Measurements from ENCODE around the gene PRKCB. TPM values are rescaled to one million over a fixed set of nuclear protein-coding genes. Genes with fewer than 3 reads are reported as not detected.

PRKCB gene
- total and polyA plus RNA-seq, 4 donors: 1.6 to 9.4 (median 4.0) TPM

DNA sequence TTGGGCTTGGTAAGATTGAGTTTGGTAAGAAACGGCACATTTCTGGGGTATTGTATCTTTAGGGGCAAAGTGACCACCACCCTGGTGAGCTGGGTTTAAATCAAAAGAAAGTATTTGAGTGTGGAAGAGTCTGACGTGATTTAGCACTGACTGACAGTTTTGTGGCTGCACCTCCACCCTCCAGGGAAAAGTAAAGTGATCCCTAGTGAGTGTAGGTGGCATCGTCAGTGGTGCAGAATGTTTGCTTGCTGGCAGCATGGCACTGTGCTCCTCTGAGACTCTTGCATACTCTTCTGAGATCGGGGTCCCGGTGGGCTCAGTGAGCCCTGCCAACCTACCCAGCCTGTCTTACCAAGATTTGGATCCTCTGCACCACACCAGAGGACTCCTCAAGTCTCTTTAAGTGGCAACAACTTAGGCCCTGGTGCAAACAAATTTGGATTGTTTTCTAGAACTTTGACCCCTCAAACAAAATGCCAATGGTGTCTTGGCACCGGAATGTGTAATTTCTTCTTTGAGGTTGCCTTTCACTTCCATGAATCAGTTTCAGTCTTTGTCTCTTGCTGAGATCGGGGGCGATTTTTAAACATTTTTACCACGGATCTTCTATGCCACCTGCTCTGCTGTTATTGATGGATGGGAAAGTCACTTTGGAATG lies 2.8 kb downstream of the PRKCB start:
- Histone ChIP-seq H3K4me1 (ENCODE audit: control insufficient read depth in 4 of 4, insufficient read depth in 4 of 4, low read length in 3 of 4) (peaks cover 0 to 5% (median under 1%) of the 10 kb centered on the region in 4 donors), H3K36me3 (ENCODE audit: control insufficient read depth in 4 of 4, insufficient read depth in 3 of 4, low read depth in 1 of 4, low read length in 3 of 4) (no peaks in the 10 kb centered on the region), H3K27ac (ENCODE audit: low read depth in 1 of 2, low read length in 2 of 2) (no peak overlapping the region), H3K9ac (ENCODE audit: low read depth in 1 of 2, low read length in 2 of 2) (no peak overlapping the region), H3K27me3 (ENCODE audit: control insufficient read depth in 4 of 4, insufficient read depth in 4 of 4, low read length in 3 of 4) (peaks cover 0 to 1% (median 0%) of the 10 kb centered on the region in 4 donors), H3K9me3 (ENCODE audit: control insufficient read depth in 4 of 4, low read length in 3 of 4) (no peaks in the 10 kb centered on the region), H3K4me3 (ENCODE audit: low read depth in 1 of 3, low read length in 3 of 3) (no peak overlapping the region)
- WGBS: 50% methylated on average over 9 of the region's 9 CpGs
- no peak for DNase-seq (ENCODE audit: low spot score)
- no peak for TF ChIP-seq FOXA1 (IDR thresholded peaks at IDR 0.05)
- TF ChIP-seq, protein P1, sequence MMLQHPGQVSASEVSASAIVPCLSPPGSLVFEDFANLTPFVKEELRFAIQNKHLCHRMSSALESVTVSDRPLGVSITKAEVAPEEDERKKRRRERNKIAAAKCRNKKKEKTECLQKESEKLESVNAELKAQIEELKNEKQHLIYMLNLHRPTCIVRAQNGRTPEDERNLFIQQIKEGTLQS (IDR thresholded peaks at IDR 0.05): no peak
- TF ChIP-seq EGR1 (IDR thresholded peaks at IDR 0.05; ENCODE audit: low read depth in 2 of 2): no peak
- no peak for TF ChIP-seq GABPA (IDR thresholded peaks at IDR 0.05 in 1 of 2, conservative IDR thresholded peaks at IDR 0.05 in 1 of 2)
- TF ChIP-seq TAF1 (conservative IDR thresholded peaks at IDR 0.05): no peak
- TF ChIP-seq, protein P2, sequence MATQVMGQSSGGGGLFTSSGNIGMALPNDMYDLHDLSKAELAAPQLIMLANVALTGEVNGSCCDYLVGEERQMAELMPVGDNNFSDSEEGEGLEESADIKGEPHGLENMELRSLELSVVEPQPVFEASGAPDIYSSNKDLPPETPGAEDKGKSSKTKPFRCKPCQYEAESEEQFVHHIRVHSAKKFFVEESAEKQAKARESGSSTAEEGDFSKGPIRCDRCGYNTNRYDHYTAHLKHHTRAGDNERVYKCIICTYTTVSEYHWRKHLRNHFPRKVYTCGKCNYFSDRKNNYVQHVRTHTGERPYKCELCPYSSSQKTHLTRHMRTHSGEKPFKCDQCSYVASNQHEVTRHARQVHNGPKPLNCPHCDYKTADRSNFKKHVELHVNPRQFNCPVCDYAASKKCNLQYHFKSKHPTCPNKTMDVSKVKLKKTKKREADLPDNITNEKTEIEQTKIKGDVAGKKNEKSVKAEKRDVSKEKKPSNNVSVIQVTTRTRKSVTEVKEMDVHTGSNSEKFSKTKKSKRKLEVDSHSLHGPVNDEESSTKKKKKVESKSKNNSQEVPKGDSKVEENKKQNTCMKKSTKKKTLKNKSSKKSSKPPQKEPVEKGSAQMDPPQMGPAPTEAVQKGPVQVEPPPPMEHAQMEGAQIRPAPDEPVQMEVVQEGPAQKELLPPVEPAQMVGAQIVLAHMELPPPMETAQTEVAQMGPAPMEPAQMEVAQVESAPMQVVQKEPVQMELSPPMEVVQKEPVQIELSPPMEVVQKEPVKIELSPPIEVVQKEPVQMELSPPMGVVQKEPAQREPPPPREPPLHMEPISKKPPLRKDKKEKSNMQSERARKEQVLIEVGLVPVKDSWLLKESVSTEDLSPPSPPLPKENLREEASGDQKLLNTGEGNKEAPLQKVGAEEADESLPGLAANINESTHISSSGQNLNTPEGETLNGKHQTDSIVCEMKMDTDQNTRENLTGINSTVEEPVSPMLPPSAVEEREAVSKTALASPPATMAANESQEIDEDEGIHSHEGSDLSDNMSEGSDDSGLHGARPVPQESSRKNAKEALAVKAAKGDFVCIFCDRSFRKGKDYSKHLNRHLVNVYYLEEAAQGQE (IDR thresholded peaks at IDR 0.05): no peak
- no peak for TF ChIP-seq NR2F2 (IDR thresholded peaks at IDR 0.05)
- TF ChIP-seq YY1 (IDR thresholded peaks at IDR 0.05): no peak
- no peak for TF ChIP-seq FOXA2 (IDR thresholded peaks at IDR 0.05)
- TF ChIP-seq JUND (IDR thresholded peaks at IDR 0.05): no peak
- no peak for TF ChIP-seq RAD21 (IDR thresholded peaks at IDR 0.05)
- TF ChIP-seq, protein P3, sequence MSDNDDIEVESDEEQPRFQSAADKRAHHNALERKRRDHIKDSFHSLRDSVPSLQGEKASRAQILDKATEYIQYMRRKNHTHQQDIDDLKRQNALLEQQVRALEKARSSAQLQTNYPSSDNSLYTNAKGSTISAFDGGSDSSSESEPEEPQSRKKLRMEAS (IDR thresholded peaks at IDR 0.05): no peak
- no peak for TF ChIP-seq RXRA (IDR thresholded peaks at IDR 0.05)
- TF ChIP-seq, protein P4, sequence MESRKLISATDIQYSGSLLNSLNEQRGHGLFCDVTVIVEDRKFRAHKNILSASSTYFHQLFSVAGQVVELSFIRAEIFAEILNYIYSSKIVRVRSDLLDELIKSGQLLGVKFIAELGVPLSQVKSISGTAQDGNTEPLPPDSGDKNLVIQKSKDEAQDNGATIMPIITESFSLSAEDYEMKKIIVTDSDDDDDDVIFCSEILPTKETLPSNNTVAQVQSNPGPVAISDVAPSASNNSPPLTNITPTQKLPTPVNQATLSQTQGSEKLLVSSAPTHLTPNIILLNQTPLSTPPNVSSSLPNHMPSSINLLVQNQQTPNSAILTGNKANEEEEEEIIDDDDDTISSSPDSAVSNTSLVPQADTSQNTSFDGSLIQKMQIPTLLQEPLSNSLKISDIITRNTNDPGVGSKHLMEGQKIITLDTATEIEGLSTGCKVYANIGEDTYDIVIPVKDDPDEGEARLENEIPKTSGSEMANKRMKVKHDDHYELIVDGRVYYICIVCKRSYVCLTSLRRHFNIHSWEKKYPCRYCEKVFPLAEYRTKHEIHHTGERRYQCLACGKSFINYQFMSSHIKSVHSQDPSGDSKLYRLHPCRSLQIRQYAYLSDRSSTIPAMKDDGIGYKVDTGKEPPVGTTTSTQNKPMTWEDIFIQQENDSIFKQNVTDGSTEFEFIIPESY (IDR thresholded peaks at IDR 0.05): no peak
- no peak for TF ChIP-seq HNF4G (IDR thresholded peaks at IDR 0.05)
- no peak for TF ChIP-seq SP1 (IDR thresholded peaks at IDR 0.05)
- no peak for TF ChIP-seq HNF4A (conservative IDR thresholded peaks at IDR 0.05)
- TF ChIP-seq, protein P5, sequence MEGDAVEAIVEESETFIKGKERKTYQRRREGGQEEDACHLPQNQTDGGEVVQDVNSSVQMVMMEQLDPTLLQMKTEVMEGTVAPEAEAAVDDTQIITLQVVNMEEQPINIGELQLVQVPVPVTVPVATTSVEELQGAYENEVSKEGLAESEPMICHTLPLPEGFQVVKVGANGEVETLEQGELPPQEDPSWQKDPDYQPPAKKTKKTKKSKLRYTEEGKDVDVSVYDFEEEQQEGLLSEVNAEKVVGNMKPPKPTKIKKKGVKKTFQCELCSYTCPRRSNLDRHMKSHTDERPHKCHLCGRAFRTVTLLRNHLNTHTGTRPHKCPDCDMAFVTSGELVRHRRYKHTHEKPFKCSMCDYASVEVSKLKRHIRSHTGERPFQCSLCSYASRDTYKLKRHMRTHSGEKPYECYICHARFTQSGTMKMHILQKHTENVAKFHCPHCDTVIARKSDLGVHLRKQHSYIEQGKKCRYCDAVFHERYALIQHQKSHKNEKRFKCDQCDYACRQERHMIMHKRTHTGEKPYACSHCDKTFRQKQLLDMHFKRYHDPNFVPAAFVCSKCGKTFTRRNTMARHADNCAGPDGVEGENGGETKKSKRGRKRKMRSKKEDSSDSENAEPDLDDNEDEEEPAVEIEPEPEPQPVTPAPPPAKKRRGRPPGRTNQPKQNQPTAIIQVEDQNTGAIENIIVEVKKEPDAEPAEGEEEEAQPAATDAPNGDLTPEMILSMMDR (IDR thresholded peaks at IDR 0.05; ENCODE audit: low read depth, low read length, missing input control): no peak
